Muscle layer of duodenum (tissue), 2 donors: ENCODE results near the gene ADGRG4.

Experiments used
- H3K27ac ChIP-seq: one replicate; pipeline ENCODE4 v1.7.0; 2013; ENCODE audit warnings: mild to moderate bottlenecking, low read length
- H3K27me3 ChIP-seq: one replicate; pipeline ENCODE4 v1.7.0; 2013; ENCODE audit warnings: low read depth, mild to moderate bottlenecking, control low read depth, low read length
- H3K36me3 ChIP-seq, 2 donors: one replicate each; pipeline ENCODE4 v1.7.0; 2013; ENCODE audit warnings: low read length in 2 of 2, control low read depth in 1 of 2, mild to moderate bottlenecking in 1 of 2; ENCODE audit not compliant: insufficient read depth in 2 of 2, control insufficient read depth in 1 of 2
- H3K4me1 ChIP-seq, 2 donors: one replicate each; pipeline ENCODE4 v1.7.0; 2013; ENCODE audit warnings: low read length in 2 of 2, mild to moderate bottlenecking in 2 of 2, control low read depth in 1 of 2, moderate library complexity in 1 of 2; ENCODE audit not compliant: insufficient read depth in 2 of 2, control insufficient read depth in 1 of 2
- H3K4me3 ChIP-seq, 2 donors: one replicate each; pipeline ENCODE4 v1.7.0; 2013; ENCODE audit warnings: low read length in 2 of 2, low read depth in 1 of 2, mild to moderate bottlenecking in 1 of 2
- H3K9me3 ChIP-seq, 2 donors: one replicate each; pipeline ENCODE4 v1.7.0; 2013; ENCODE audit warnings: low read length in 2 of 2, control low read depth in 1 of 2, mild to moderate bottlenecking in 1 of 2; ENCODE audit not compliant: control insufficient read depth in 1 of 2
- donor health status: healthy.

The ADGRG4 gene

DNA sequence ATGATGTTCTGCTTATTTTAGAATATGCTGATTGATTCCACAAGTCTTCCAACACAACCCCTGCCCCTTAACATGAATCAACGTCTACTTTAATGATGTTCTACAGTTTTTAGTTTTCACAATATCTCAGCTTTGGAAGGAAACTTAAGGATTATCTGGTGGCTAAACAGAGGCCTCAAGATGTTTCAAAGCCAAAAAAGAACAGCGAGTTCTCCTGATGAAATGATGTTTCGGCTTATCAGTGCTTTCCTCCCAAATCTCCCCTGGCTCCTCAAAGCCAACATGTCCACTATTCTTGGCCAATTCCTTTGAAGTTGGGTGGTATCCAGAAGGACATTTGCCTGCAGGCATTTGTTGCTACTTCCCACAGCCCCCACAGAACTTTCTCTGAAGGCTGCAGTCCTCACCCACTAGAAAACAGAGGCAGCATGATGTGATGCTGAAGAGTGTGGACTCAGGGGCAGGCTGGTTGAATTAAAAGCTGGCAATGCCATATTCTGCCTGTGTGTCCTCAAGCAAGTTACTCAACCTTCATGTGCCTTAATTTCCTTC, 87.3 kb downstream of the ADGRG4 start:
- no peak overlapping the region for H3K27ac ChIP-seq
- H3K4me1 ChIP-seq, result no peaks in the 10 kb centered on the region
- no peaks in the 10 kb centered on the region for H3K36me3 ChIP-seq
- no peaks in the 10 kb centered on the region for H3K27me3 ChIP-seq
- no peak overlapping the region for H3K4me3 ChIP-seq
- H3K9me3 ChIP-seq, result no peaks in the 10 kb centered on the region

DNA sequence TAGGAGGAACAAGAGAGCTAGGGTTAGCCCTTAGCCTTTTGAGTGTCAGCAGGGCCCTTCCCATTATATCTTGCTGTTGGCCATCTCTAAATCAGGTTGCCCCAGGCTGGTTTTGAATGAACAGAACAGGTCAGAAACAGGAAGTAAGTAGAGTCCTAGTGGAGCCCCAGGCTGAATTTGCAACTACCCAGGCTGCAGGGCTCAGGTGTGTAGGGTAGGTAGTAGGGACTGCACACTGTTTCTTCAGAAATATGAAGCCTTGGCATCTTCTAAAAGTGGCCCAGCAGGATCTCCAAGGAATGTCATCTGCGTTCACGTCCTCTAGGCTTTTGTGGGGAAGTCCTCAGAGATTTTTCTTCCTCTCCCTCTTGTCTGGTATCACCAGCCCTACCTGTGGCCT, 90.2 kb downstream of the ADGRG4 start:
- Histone ChIP-seq H3K4me3 (no peak overlapping the region), H3K27ac (no peak overlapping the region), H3K4me1 (no peaks in the 10 kb centered on the region), H3K9me3 (no peaks in the 10 kb centered on the region), H3K36me3 (no peaks in the 10 kb centered on the region), H3K27me3 (no peaks in the 10 kb centered on the region)

DNA sequence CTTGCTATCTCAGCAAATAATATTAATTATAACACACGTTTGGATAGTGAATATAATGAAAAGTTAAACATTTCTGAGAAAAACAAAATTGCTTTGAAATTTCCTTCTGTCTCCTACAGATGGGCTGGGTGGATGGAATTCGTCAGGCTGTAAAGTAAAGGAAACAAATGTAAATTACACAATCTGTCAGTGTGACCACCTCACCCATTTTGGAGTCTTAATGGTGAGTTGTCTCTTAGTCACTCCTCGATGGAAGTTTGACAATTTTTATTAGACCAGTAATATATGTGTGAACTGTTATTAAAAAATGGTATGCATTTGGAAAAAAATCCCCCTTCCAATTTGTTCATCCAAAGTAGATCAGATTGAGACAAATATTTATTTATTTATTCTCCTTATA, 94.5 kb downstream of the ADGRG4 start:
- no peaks in the 10 kb centered on the region for H3K4me1 ChIP-seq

DNA sequence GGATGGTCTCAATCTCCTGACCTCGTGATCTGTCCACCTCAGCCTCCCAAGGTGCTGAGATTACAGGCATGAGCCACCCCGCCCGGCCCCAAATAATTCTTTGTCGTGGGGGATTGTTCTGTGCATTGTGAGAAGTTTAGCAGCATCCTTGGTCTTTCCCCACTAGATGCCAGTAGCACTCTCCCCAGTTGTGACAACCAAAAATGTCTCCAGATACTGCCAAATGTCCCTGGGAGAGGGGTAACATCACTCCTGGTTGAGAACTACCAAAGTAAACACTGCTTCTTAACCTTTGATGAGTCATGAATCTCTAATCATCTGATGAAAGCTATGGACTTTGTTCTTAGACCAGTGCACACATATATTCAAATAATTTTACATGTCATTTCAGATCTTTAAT, 96.2 kb downstream of the ADGRG4 start:
- Histone ChIP-seq H3K4me1 (no peaks in the 10 kb centered on the region), H3K4me3 (no peak overlapping the region), H3K27me3 (no peaks in the 10 kb centered on the region), H3K9me3 (no peaks in the 10 kb centered on the region), H3K36me3 (no peaks in the 10 kb centered on the region), H3K27ac (no peak overlapping the region)

More for the DNA sequence above, 94.5 kb downstream of the ADGRG4 start:
- Histone ChIP-seq H3K9me3 (no peaks in the 10 kb centered on the region), H3K4me3 (no peak overlapping the region), H3K27ac (no peak overlapping the region), H3K27me3 (no peaks in the 10 kb centered on the region), H3K36me3 (no peaks in the 10 kb centered on the region)

DNA sequence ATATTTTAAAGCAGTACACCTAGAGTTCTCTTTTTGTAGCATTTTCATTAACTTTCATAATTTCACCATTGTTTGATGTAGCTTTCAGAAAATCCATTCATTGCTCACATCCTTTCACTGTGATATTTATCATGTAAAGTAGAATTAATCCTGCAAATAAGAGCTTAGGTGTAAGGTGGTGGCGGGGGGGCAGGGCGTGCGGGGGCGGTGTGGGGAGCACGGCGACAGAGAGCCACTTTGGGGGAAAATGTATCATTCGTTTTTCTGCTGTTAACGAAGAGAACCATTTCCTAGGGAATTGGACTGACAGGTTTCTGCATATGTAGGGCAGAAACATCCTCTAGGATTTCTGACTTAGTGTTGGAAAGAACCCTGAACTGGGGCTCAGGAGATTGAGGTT, 104.4 kb downstream of the ADGRG4 start:
- no peak overlapping the region for H3K27ac ChIP-seq
- H3K4me3 ChIP-seq, result no peak overlapping the region
- no peaks in the 10 kb centered on the region for H3K27me3 ChIP-seq
- no peaks in the 10 kb centered on the region for H3K36me3 ChIP-seq
- no peaks in the 10 kb centered on the region for H3K9me3 ChIP-seq
- no peaks in the 10 kb centered on the region for H3K4me1 ChIP-seq

- H3K9me3 ChIP-seq, result no peaks in the 10 kb centered on the region
- H3K4me1 ChIP-seq, result no peaks in the 10 kb centered on the region
- H3K36me3 ChIP-seq, result no peaks in the 10 kb centered on the region
- no peak overlapping the region for H3K27ac ChIP-seq
- no peak overlapping the region for H3K4me3 ChIP-seq
- H3K27me3 ChIP-seq, result no peaks in the 10 kb centered on the region
These were observed 117.0 kb downstream of the ADGRG4 start for GRCh38 chrX:136417806-136418205.

GRCh38 chrX:136421338-136421737, 120.6 kb downstream of the ADGRG4 start:
- Histone ChIP-seq H3K4me1 (no peaks in the 10 kb centered on the region), H3K4me3 (no peak overlapping the region), H3K9me3 (no peaks in the 10 kb centered on the region), H3K27me3 (no peaks in the 10 kb centered on the region), H3K36me3 (no peaks in the 10 kb centered on the region), H3K27ac (no peak overlapping the region)

DNA sequence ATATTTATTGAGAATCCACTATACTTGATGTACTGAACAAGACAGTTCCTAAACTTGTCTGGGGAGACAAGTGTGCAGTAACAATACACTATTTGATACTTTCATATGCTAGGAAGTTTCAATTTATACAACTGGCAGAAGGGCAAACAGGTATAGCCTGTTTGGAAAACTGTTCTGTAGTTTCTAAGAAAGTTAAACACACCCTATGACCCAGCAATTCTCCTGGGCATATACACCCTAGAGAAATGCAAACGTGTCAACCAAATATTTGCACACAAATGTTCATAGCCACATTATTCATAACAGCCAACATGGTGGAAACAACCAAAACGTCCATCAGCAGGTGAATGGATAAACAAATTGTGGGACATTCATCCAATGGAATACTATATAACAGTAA, 123.0 kb downstream of the ADGRG4 start:
- H3K27ac ChIP-seq, result no peak overlapping the region
- no peaks in the 10 kb centered on the region for H3K27me3 ChIP-seq
- no peaks in the 10 kb centered on the region for H3K36me3 ChIP-seq
- no peaks in the 10 kb centered on the region for H3K4me1 ChIP-seq
- H3K9me3 ChIP-seq, result no peaks in the 10 kb centered on the region
- H3K4me3 ChIP-seq, result no peak overlapping the region

- Histone ChIP-seq H3K36me3 (no peaks in the 10 kb centered on the region), H3K9me3 (no peaks in the 10 kb centered on the region), H3K27ac (no peak overlapping the region), H3K4me1 (no peaks in the 10 kb centered on the region), H3K4me3 (no peak overlapping the region), H3K27me3 (no peaks in the 10 kb centered on the region)
These were observed 125.2 kb downstream of the ADGRG4 start for GRCh38 chrX:136425996-136426395.

- no peak overlapping the region for H3K27ac ChIP-seq
These were observed 130.9 kb downstream of the ADGRG4 start for GRCh38 chrX:136431625-136432024.

GRCh38 chrX:136437774-136438173, 137.0 kb downstream of the ADGRG4 start:
- no peak overlapping the region for H3K4me3 ChIP-seq
- no peaks in the 10 kb centered on the region for H3K27me3 ChIP-seq
- no peaks in the 10 kb centered on the region for H3K36me3 ChIP-seq
- H3K27ac ChIP-seq, result no peak overlapping the region
- no peaks in the 10 kb centered on the region for H3K9me3 ChIP-seq
- no peaks in the 10 kb centered on the region for H3K4me1 ChIP-seq

More at GRCh38 chrX:136431625-136432024, 130.9 kb downstream of the ADGRG4 start:
- no peaks in the 10 kb centered on the region for H3K9me3 ChIP-seq
- H3K27me3 ChIP-seq, result no peaks in the 10 kb centered on the region
- no peaks in the 10 kb centered on the region for H3K36me3 ChIP-seq
- H3K4me1 ChIP-seq, result no peaks in the 10 kb centered on the region
- no peak overlapping the region for H3K4me3 ChIP-seq

GRCh38 chrX:136438192-136438591, 137.4 kb downstream of the ADGRG4 start:
- Histone ChIP-seq H3K27me3 (no peaks in the 10 kb centered on the region), H3K4me3 (no peak overlapping the region), H3K9me3 (no peaks in the 10 kb centered on the region), H3K4me1 (no peaks in the 10 kb centered on the region), H3K27ac (no peak overlapping the region), H3K36me3 (no peaks in the 10 kb centered on the region)
